MG63 (cell line): Measurements from ENCODE around the gene MMP11. TPM values are rescaled to one million over a fixed set of nuclear protein-coding genes. Genes with fewer than 3 reads are reported as not detected.
"Not testable (repeated sequence)": the region's sequence is repeated elsewhere in the genome, so short reads cannot be mapped to it uniquely, and the experiment has no call there.

ENCODE experiments used
- DNase-seq: peaks from one replicate; pipeline ENCODE4 v3.0.0-alpha.2; 2020
- H3K27me3 ChIP-seq: fragments of 250-450 bp; sonication (Bioruptor Pico); 2 replicates; pipeline ENCODE4 v1.5.1; 2020; ENCODE audit warnings: mild to moderate bottlenecking, moderate library complexity
- H3K36me3 ChIP-seq: fragments of 250-450 bp; sonication (Bioruptor Pico); 2 replicates; pipeline ENCODE4 v1.5.1; 2020; ENCODE audit warnings: mild to moderate bottlenecking, moderate library complexity
- H3K4me3 ChIP-seq: fragments of 250-450 bp; sonication (Bioruptor Pico); 2 replicates; pipeline ENCODE4 v1.5.1; 2020; ENCODE audit warnings: mild to moderate bottlenecking, moderate library complexity
- H3K9me3 ChIP-seq: fragments of 250-450 bp; sonication (Bioruptor Pico); 2 replicates; pipeline ENCODE4 v1.5.1; 2020; ENCODE audit warnings: mild to moderate bottlenecking, moderate library complexity
- total RNA-seq: library from RNA; depleted of rRNA; stranded (reverse); fragments of >200 nt; shearing (Covaris generic); gene quantifications from 2 replicates; pipeline ENCODE4 v1.2.3, GENCODE V29; 2014; ENCODE audit warnings: low replicate concordance; rRNA removed

The MMP11 gene
- total RNA-seq: 2.0 and 4.9 TPM in 2 replicates

- Histone ChIP-seq H3K9me3 (no peaks in the 10 kb centered on the region), H3K4me3 (peak within 1 kb of the TSS; percentile 30), H3K36me3 (no peaks in the 10 kb centered on the region), H3K27me3 (no peaks in the 10 kb centered on the region)
- DNase-seq: peak; percentile 47
Observed at GRCh38 chr22:23772649-23773473, at the start of gene MMP11. TSS of gene MMP11 (plus strand) at chr22:23772849. CDS start at chr22:23772871, 22 bp downstream.

DNA sequence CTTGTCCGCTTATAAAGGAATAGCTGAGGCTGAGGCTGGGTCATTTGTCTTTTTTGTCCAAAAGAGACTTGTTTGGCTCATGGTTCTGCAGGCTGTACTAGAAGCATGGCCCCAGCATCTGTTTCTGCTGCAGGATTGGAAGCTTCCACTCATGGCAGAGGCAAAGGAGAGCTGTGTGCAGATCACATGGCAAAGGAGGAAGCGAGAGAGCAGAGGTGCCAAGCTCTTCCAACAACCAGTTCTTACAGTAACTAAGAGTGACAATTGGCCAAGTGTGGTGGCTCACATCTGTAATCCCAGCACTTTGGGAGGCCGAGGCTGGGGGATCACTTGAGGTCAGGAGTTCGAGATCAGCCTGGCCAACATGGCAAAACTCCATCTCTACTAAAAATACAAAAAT is 44.5 kb upstream of the MMP11 start:
- H3K4me3 ChIP-seq, H3K27me3 ChIP-seq, H3K36me3 ChIP-seq, H3K9me3 ChIP-seq, DNase-seq: not testable (repeated sequence)

GRCh38 chr22:23737696-23738095 is 35.0 kb upstream of the MMP11 start:
- no peaks in the 10 kb centered on the region for H3K27me3 ChIP-seq
- H3K9me3 ChIP-seq: no peaks in the 10 kb centered on the region
- DNase-seq: no peak
- no peak overlapping the region for H3K4me3 ChIP-seq
- H3K36me3 ChIP-seq: no peaks in the 10 kb centered on the region

GRCh38 chr22:23742505-23743264 is 30.0 kb upstream of the MMP11 start:
- Histone ChIP-seq H3K4me3 (no peak overlapping the region), H3K27me3 (no peaks in the 10 kb centered on the region), H3K36me3 (peaks cover 9% of the 10 kb centered on the region), H3K9me3 (no peaks in the 10 kb centered on the region)
- no peak for DNase-seq

DNA sequence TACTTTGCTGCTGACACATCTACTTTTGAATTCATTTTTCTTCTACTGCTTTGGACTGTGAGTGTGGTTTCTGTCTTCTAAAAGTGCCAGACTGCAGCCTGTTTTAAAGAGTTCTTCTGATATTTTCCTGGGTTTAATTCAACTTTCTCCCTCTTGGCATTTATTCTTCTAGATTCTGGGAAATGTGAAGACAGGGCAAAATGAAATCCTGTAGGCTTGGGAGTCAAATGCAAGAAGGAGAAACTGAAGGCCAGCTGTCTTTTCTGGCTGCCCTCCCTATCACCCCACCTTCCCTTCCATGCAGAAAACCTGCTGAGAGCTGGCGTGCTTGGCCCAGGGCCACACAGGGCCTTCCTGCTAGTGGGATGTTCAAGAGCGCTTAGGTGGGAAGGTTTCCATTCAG is 29.3 kb upstream of the MMP11 start:
- Histone ChIP-seq H3K27me3 (no peaks in the 10 kb centered on the region), H3K36me3 (peaks cover 9% of the 10 kb centered on the region), H3K4me3 (no peak overlapping the region), H3K9me3 (no peaks in the 10 kb centered on the region)
- no peak for DNase-seq

DNA sequence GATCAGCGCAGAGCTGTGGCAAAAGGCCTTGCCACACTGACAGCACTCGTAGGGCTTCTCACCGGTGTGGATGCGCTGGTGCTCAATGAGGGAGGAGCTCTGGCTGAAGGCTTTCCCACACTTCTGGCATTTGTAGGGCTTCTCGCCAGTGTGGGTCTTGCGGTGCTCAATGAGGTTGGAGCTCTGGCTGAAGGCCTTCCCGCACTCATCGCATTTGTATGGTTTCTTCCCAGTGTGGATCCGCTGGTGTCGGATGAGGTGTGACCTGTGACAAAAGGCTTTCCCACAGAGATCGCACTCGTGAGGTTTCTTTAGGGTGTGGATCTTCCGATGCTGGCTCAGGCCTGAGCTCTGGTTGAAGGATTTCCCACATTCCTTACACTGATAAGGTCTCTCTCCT is 28.6 kb upstream of the MMP11 start:
- no peak for DNase-seq
- Histone ChIP-seq H3K36me3 (peaks cover 9% of the 10 kb centered on the region), H3K9me3 (no peaks in the 10 kb centered on the region), H3K27me3 (no peaks in the 10 kb centered on the region), H3K4me3 (no peak overlapping the region)

- no peak for DNase-seq
- Histone ChIP-seq H3K9me3 (no peaks in the 10 kb centered on the region), H3K4me3 (no peak overlapping the region), H3K36me3 (peaks cover 9% of the 10 kb centered on the region), H3K27me3 (no peaks in the 10 kb centered on the region)
Observed at GRCh38 chr22:23744485-23744884, 28.2 kb upstream of the MMP11 start.

- no peak for DNase-seq
- peaks cover 9% of the 10 kb centered on the region for H3K36me3 ChIP-seq
- no peak overlapping the region for H3K4me3 ChIP-seq
- no peaks in the 10 kb centered on the region for H3K9me3 ChIP-seq
- no peaks in the 10 kb centered on the region for H3K27me3 ChIP-seq
Observed at GRCh38 chr22:23745791-23746190, 26.9 kb upstream of the MMP11 start.

DNA sequence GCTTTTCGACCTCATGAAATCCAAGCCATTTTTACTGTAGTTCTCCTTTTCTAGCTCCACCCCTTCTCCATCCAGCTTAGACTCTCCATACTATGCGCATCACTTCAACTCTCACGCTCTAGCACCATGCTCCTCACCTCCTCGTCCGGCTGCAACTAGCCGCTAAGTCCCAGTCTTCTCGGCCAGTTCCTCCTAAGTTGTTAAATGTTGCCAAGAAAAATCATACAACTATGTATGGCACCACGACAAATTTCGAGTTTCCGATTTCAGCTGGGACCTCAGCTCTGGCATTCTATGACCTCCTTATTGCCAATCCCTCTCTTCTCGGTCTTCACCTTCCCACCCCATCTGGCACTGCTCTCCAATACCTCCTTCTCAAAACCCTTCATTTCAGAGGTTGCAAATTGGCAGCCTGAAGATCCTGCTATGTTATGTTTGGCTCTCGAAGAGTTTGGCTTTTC is 22.8 kb upstream of the MMP11 start:
- peak overlapping the region; percentile 84 for H3K4me3 ChIP-seq
- H3K36me3 ChIP-seq: no peaks in the 10 kb centered on the region; the same call in 1 of the 2 replicates
- H3K27me3 ChIP-seq: no peaks in the 10 kb centered on the region
- no peaks in the 10 kb centered on the region for H3K9me3 ChIP-seq
- peak; percentile 26 for DNase-seq

- H3K4me3 ChIP-seq: peak overlapping the region; percentile 84
- no peak for DNase-seq
- no peaks in the 10 kb centered on the region for H3K9me3 ChIP-seq
- no peaks in the 10 kb centered on the region for H3K27me3 ChIP-seq
- H3K36me3 ChIP-seq: no peaks in the 10 kb centered on the region
Observed at GRCh38 chr22:23750367-23750713, 22.3 kb upstream of the MMP11 start.

- peak; percentile 81 for DNase-seq
- Histone ChIP-seq H3K36me3 (no peaks in the 10 kb centered on the region), H3K27me3 (no peaks in the 10 kb centered on the region)
Observed at GRCh38 chr22:23750714-23751440, 21.8 kb upstream of the MMP11 start, which contains the start of gene ZNF70. TSS of gene ZNF70 (minus strand) at chr22:23751112. CDS start at chr22:23745140, 5,972 bp downstream.

DNA sequence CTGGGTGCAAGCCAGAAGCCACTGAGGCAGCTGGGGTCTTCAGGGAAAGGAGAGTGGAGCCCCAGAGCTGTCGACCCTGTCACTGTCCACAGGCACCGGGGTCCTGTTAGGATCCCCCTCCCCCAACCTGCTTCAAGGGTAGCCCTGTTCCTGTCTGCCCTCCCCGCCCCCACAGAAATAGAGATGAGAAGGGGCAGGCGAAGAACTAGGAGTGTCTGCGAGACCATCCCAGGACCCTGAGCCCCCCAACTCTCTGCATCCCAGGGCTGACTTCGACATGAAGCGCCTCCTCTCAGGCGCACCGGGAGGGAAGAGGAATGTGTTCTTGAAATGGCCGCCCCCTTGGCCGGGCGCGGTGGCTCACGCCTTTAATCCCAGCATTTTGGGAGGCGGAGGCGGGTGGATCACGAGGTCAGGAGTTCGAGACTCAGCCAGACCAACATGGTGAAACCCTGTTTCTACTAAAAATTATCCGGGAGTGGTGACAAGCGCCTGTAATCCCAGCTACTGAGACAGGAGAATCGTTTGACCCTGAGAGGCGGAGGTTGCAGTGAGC is 21.1 kb upstream of the MMP11 start:
- Histone ChIP-seq H3K9me3 (no peaks in the 10 kb centered on the region), H3K36me3 (no peaks in the 10 kb centered on the region), H3K27me3 (no peaks in the 10 kb centered on the region), H3K4me3 (peak overlapping the region; percentile 84)
- DNase-seq: peak; percentile 27

More at GRCh38 chr22:23750714-23751440, 21.8 kb upstream of the MMP11 start, which contains the start of gene ZNF70:
- Histone ChIP-seq H3K9me3 (no peaks in the 10 kb centered on the region), H3K4me3 (peak within 1 kb of the TSS; percentile 84)

DNA sequence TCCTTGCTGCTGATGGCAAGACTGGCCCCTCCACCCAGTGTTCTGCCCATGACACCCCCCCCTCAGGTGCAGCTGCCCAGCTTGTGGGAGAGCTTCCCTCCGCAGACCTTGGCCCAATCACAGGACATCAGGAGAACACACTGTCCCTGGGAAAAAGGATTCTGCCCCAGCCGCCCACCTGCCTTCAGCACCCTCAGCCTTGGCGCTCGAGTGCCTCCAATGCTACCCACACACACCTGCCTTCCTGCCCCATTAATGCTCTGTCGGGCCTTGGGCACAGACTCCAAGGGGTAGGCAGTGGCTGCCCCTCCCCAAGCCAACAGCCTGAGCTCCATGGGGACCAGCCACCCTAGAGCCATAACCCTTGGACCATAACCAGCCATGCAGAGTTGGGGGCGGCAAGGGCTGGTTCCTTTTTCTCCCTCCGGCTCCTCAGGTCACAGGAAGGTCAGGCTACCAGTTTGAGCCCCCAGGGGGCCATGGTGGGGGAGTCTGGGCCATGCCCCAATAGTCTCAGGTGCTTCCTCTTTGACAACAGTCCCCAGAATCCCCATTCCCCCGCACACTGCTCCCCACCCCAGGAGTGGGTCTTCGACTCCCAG is 20.5 kb upstream of the MMP11 start:
- H3K9me3 ChIP-seq: no peaks in the 10 kb centered on the region
- no peak for DNase-seq
- no peaks in the 10 kb centered on the region for H3K27me3 ChIP-seq
- H3K4me3 ChIP-seq: no peak overlapping the region
- no peaks in the 10 kb centered on the region for H3K36me3 ChIP-seq

- no peak overlapping the region for H3K4me3 ChIP-seq
- H3K27me3 ChIP-seq: no peaks in the 10 kb centered on the region
- no peak for DNase-seq
- no peaks in the 10 kb centered on the region for H3K9me3 ChIP-seq
- no peaks in the 10 kb centered on the region for H3K36me3 ChIP-seq
Observed at GRCh38 chr22:23752750-23753149, 19.9 kb upstream of the MMP11 start.

- Histone ChIP-seq H3K9me3 (no peaks in the 10 kb centered on the region), H3K4me3 (no peak overlapping the region), H3K27me3 (no peaks in the 10 kb centered on the region), H3K36me3 (no peaks in the 10 kb centered on the region)
- DNase-seq: no peak
Observed at GRCh38 chr22:23753385-23753784, 19.3 kb upstream of the MMP11 start.

DNA sequence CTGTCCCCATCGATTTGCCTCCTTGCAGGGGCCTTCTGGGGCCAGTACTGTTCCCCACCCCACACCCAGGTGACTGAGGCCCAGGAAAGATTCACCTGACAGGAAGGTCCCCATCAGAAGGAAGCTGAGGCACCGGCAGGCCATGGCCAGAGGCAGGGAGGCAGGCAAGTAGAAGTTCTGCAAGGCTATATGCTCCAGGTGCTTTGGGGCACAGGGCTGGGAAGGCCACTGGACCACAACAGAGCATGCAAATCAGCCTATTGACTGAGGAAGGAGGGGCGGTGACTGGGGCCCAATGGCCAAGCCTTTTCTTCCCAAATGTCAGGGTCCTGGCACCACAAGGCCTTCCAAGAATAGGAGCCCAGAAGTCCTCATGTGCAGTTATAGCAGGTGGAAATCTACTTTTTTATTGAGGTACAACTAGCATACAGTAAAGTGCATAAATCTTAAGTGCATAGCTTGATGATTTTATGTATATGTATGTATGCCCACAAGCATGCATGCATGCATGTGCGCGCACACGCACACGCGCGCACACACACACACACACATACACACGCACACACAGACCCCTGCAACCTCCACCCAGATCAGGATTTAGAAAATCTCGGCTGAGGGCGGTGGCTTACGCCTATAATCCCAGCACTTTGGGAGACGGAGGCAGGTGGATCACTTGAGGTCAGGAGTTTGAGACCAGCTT is 18.3 kb upstream of the MMP11 start, which contains the start of gene VPREB3:
Gene VPREB3 (minus strand): TSS at position 206 of the 700 bp plus-strand sequence. CDS start 62 bp downstream, at position 144.
- H3K36me3 ChIP-seq: no peaks in the 10 kb centered on the region
- H3K4me3 ChIP-seq: no peak within 1 kb of the TSS
- no peak for DNase-seq
- H3K27me3 ChIP-seq: no peaks in the 10 kb centered on the region
- H3K9me3 ChIP-seq: no peaks in the 10 kb centered on the region
